HL-60 (cell line): ENCODE results near the gene TCP1.

Source experiments
- CTCF ChIP-seq: IDR thresholded peaks from one replicate; pipeline ENCODE4 v1.5.1; 2011; ENCODE audit warnings: low read length, control low read depth, inconsistent platforms; ENCODE audit not compliant: insufficient read depth
- GABPA ChIP-seq: IDR thresholded peaks from 2 replicates; pipeline ENCODE4 v1.6.1; 2012; ENCODE audit warnings: low read depth
- POLR2AphosphoS5 ChIP-seq: IDR thresholded peaks from 2 replicates; pipeline ENCODE4 v1.6.1; 2012; ENCODE audit warnings: low read depth
- REST ChIP-seq: IDR thresholded peaks from 2 replicates; pipeline ENCODE4 v1.6.1; 2012; ENCODE audit warnings: low read depth; ENCODE audit not compliant: insufficient replicate concordance

- TF ChIP-seq CTCF (no peak), POLR2AphosphoS5 (no peak), REST (no peak), GABPA (no peak)
Observed at GRCh38 chr6:159769470-159769869, 19.9 kb downstream of the TCP1 start.
